Gastrocnemius medialis (tissue), 4 donors: ENCODE results near the gene TNNT3.

Experiments
- POLR2A ChIP-seq, 2 donors: fragments of 450-650 bp; IDR thresholded peaks; one replicate each; pipeline ENCODE4 v1.6.1; 2017; ENCODE audit warnings: antibody characterized with exemption in 2 of 2, mild to moderate bottlenecking in 2 of 2, moderate library complexity in 2 of 2
- TF ChIP-seq, protein P1 (sequence below), 5 experiments: fragments of 450-650 bp in 3 of 5; fragments of 200-600 bp in 2 of 5; sonication (generic) in 2 of 5; IDR thresholded peaks in 4 of 5; conservative IDR thresholded peaks in 1 of 5; 1 replicate in 4 of 5; 2 replicates in 1 of 5; pipeline ENCODE4 v1.5.1; 2016 to 2019; ENCODE audit warnings: antibody characterized with exemption in 5 of 5, mild to moderate bottlenecking in 3 of 5, moderate library complexity in 3 of 5

DNA sequence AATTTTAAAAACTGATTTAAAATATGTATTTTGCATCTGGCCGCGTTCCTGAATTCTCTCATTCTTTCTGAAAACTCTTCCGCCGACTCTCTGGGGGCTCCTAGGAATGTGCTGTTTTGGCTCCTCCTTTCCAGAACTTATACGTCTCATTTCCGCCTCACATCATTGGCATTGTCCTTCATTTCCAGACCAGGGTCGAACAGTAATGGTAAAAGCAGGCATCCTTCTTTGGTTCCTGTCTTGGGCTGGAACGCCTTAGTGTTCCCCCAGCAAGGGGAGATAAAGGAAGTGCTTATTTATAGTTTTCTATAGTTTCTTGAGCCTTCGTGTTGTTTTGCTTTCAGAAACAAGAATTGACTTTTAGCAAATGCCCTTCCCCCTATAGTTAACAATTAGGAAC lies 10.9 kb upstream of the TNNT3 start:
- TF ChIP-seq, protein P1, sequence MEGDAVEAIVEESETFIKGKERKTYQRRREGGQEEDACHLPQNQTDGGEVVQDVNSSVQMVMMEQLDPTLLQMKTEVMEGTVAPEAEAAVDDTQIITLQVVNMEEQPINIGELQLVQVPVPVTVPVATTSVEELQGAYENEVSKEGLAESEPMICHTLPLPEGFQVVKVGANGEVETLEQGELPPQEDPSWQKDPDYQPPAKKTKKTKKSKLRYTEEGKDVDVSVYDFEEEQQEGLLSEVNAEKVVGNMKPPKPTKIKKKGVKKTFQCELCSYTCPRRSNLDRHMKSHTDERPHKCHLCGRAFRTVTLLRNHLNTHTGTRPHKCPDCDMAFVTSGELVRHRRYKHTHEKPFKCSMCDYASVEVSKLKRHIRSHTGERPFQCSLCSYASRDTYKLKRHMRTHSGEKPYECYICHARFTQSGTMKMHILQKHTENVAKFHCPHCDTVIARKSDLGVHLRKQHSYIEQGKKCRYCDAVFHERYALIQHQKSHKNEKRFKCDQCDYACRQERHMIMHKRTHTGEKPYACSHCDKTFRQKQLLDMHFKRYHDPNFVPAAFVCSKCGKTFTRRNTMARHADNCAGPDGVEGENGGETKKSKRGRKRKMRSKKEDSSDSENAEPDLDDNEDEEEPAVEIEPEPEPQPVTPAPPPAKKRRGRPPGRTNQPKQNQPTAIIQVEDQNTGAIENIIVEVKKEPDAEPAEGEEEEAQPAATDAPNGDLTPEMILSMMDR (IDR thresholded peaks at IDR 0.05 in 4 of 5, conservative IDR thresholded peaks at IDR 0.05 in 1 of 5), result no peak
- peak in 1 of 2 donors; percentile 15 for TF ChIP-seq POLR2A (IDR thresholded peaks at IDR 0.05)
